Skeletal muscle satellite cell (primary cell): ENCODE measurements around the gene XCR1. TPM values are rescaled to one million over a fixed set of nuclear protein-coding genes. Genes with fewer than 3 reads are reported as not detected.

Experiments
- H3K27me3 ChIP-seq: 2 replicates; pipeline ENCODE4 v1.7.0; 2013; ENCODE audit warnings: low read length; ENCODE audit not compliant: control insufficient read depth, insufficient read depth
- H3K36me3 ChIP-seq: 2 replicates; pipeline ENCODE4 v1.7.0; 2013; ENCODE audit warnings: mild to moderate bottlenecking, control low read depth, low read length; ENCODE audit not compliant: insufficient read depth
- H3K4me1 ChIP-seq: 2 replicates; pipeline ENCODE4 v1.7.0; 2013; ENCODE audit warnings: low read length; ENCODE audit not compliant: control insufficient read depth, insufficient read depth
- H3K4me2 ChIP-seq: 2 replicates; pipeline ENCODE4 v1.7.0; 2013; ENCODE audit warnings: mild to moderate bottlenecking, low read length
- H3K4me3 ChIP-seq: 2 replicates; pipeline ENCODE4 v1.7.0; 2013; ENCODE audit warnings: low read length
- H3K9ac ChIP-seq: 2 replicates; pipeline ENCODE4 v1.7.0; 2013; ENCODE audit warnings: mild to moderate bottlenecking, low read depth, low read length, moderate library complexity
- H3K9me3 ChIP-seq: replicated peaks from 2 replicates; pipeline ENCODE4 v1.7.0; 2013; ENCODE audit warnings: mild to moderate bottlenecking, control low read depth, low read length
- total RNA-seq: library from RNA; depleted of rRNA; stranded (reverse); fragments of >200 nt; gene quantifications from 2 replicates; pipeline ENCODE4 v1.2.3, GENCODE V29; 2012; rRNA removed

XCR1 gene, protein sequence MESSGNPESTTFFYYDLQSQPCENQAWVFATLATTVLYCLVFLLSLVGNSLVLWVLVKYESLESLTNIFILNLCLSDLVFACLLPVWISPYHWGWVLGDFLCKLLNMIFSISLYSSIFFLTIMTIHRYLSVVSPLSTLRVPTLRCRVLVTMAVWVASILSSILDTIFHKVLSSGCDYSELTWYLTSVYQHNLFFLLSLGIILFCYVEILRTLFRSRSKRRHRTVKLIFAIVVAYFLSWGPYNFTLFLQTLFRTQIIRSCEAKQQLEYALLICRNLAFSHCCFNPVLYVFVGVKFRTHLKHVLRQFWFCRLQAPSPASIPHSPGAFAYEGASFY
- not detected in 2 replicates for total RNA-seq

GRCh38 chr3:46027021-46027705, at the start of gene XCR1:
Gene XCR1 (minus strand): TSS chr3:46027483. CDS start chr3:46021947, 5,536 bp downstream.
- Histone ChIP-seq H3K4me2 (no peak within 1 kb of the TSS), H3K9ac (no peak within 1 kb of the TSS), H3K4me3 (no peak within 1 kb of the TSS), H3K36me3 (no peaks in the 10 kb centered on the region), H3K4me1 (no peaks in the 10 kb centered on the region), H3K9me3 (peaks cover 7% of the 10 kb centered on the region), H3K27me3 (peaks cover 47% of the 10 kb centered on the region)

GRCh38 chr3:46076606-46077005, 49.3 kb upstream of the XCR1 start:
- no peak overlapping the region for H3K4me3 ChIP-seq
- H3K36me3 ChIP-seq = no peaks in the 10 kb centered on the region
- no peaks in the 10 kb centered on the region for H3K9me3 ChIP-seq
- H3K4me2 ChIP-seq = no peak overlapping the region
- H3K9ac ChIP-seq = no peak overlapping the region
- H3K27me3 ChIP-seq = peaks cover 24% of the 10 kb centered on the region
- H3K4me1 ChIP-seq = no peaks in the 10 kb centered on the region

GRCh38 chr3:46075816-46076215, 48.5 kb upstream of the XCR1 start:
- Histone ChIP-seq H3K27me3 (peaks cover 24% of the 10 kb centered on the region), H3K4me1 (no peaks in the 10 kb centered on the region), H3K36me3 (no peaks in the 10 kb centered on the region), H3K9me3 (no peaks in the 10 kb centered on the region), H3K9ac (no peak overlapping the region), H3K4me2 (no peak overlapping the region), H3K4me3 (no peak overlapping the region)

DNA sequence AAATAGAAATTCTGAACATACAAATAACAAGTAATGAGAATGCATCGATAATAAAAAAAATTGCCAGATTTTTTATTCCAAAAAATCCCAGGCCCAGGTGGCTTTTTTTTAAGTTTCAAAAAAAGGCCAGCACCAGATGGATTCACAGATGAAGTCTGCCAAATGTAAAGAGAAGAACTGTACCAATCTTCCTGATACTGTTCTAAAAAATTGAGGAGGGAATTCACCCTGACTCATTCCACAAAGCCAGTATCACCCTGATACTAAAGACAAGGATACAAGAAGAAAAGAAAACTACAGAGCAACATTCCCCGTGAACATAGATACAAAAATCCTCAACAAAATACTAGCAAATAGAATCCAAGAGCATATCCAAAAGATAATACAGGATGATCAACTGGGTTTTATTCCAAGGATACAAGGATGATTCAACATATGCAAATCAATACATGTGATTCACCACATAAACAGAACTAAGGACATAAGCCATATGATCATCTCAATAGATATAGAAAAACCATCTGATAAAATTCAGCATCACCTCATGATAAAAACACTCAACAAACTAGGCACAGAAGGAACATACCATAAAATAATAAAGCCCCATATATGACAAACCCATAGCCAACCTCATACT, 44.1 kb upstream of the XCR1 start:
- Histone ChIP-seq H3K36me3 (no peaks in the 10 kb centered on the region), H3K4me1 (no peaks in the 10 kb centered on the region), H3K9ac (no peak overlapping the region), H3K27me3 (peaks cover 43% of the 10 kb centered on the region), H3K9me3 (no peaks in the 10 kb centered on the region), H3K4me2 (no peak overlapping the region), H3K4me3 (no peak overlapping the region)

GRCh38 chr3:46070595-46071093, 43.4 kb upstream of the XCR1 start:
- no peaks in the 10 kb centered on the region for H3K9me3 ChIP-seq
- no peak overlapping the region for H3K9ac ChIP-seq
- H3K4me1 ChIP-seq = no peaks in the 10 kb centered on the region
- no peaks in the 10 kb centered on the region for H3K36me3 ChIP-seq
- no peak overlapping the region for H3K4me2 ChIP-seq
- peaks cover 40% of the 10 kb centered on the region for H3K27me3 ChIP-seq
- H3K4me3 ChIP-seq = no peak overlapping the region

- Histone ChIP-seq H3K4me1 (no peaks in the 10 kb centered on the region), H3K36me3 (no peaks in the 10 kb centered on the region), H3K4me2 (no peak overlapping the region), H3K4me3 (no peak overlapping the region), H3K9ac (no peak overlapping the region), H3K27me3 (peaks cover 56% of the 10 kb centered on the region), H3K9me3 (no peaks in the 10 kb centered on the region)
These were observed 41.2 kb upstream of the XCR1 start for GRCh38 chr3:46068501-46068900.

DNA sequence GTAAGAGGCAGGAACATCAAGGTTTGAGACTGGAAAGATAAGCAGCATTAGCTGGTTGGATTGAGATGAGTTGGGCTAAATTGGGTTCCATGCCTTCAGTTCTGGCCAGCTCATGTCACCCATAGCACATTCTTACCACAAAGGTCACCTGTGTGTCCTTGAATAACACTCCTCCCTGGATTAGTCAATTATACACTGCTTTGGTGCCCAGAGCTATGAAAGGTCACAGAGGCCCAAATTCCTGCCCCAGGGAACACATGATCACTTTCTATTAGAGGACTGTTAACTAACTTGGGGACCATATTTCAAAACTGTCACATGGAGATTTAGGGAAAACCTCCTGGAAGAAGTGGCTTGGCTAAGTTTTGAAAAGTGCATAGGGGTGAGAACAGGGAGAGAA, 40.1 kb upstream of the XCR1 start:
- no peaks in the 10 kb centered on the region for H3K9me3 ChIP-seq
- no peak overlapping the region for H3K9ac ChIP-seq
- H3K4me2 ChIP-seq = no peak overlapping the region
- H3K4me3 ChIP-seq = no peak overlapping the region
- H3K36me3 ChIP-seq = no peaks in the 10 kb centered on the region
- H3K27me3 ChIP-seq = peaks cover 67% of the 10 kb centered on the region
- H3K4me1 ChIP-seq = no peaks in the 10 kb centered on the region

- Histone ChIP-seq H3K4me1 (no peaks in the 10 kb centered on the region), H3K9me3 (no peaks in the 10 kb centered on the region), H3K4me2 (no peak overlapping the region), H3K9ac (no peak overlapping the region), H3K36me3 (no peaks in the 10 kb centered on the region), H3K4me3 (no peak overlapping the region), H3K27me3 (peaks cover 81% of the 10 kb centered on the region)
These were observed 38.5 kb upstream of the XCR1 start for GRCh38 chr3:46065750-46066256.

GRCh38 chr3:46065294-46065705, 38.0 kb upstream of the XCR1 start:
- H3K4me1 ChIP-seq = no peaks in the 10 kb centered on the region

GRCh38 chr3:46062679-46063078, 35.4 kb upstream of the XCR1 start:
- Histone ChIP-seq H3K4me3 (no peak overlapping the region), H3K4me2 (no peak overlapping the region), H3K4me1 (no peaks in the 10 kb centered on the region), H3K9me3 (no peaks in the 10 kb centered on the region), H3K36me3 (no peaks in the 10 kb centered on the region), H3K9ac (no peak overlapping the region), H3K27me3 (peaks cover 82% of the 10 kb centered on the region)

More at GRCh38 chr3:46065294-46065705, 38.0 kb upstream of the XCR1 start:
- Histone ChIP-seq H3K36me3 (no peaks in the 10 kb centered on the region), H3K27me3 (peaks cover 82% of the 10 kb centered on the region), H3K4me3 (no peak overlapping the region), H3K9ac (no peak overlapping the region), H3K4me2 (no peak overlapping the region), H3K9me3 (no peaks in the 10 kb centered on the region)

DNA sequence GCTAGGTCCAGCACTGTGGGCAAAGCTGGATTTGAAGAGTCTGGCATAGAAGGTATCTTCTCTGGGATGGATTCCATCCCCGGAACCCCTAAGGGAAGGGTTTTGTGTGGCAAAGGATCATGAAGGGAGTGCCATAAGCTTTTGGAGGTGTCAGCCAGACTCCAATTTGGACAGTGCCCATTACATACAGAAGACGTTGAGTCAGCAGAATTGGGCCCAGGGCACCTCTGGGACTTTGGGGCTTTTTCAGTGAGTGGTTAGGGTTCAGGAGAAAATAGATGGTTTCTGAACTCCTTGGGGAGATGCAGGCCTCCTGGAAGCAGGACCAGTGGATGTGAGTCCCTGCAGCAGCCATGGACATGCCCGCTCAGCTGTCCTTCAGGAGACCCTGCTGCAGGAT, 34.6 kb upstream of the XCR1 start:
- H3K4me1 ChIP-seq = no peaks in the 10 kb centered on the region

More for the DNA sequence above, 34.6 kb upstream of the XCR1 start:
- Histone ChIP-seq H3K36me3 (no peaks in the 10 kb centered on the region), H3K9ac (no peak overlapping the region), H3K4me3 (no peak overlapping the region), H3K4me2 (no peak overlapping the region), H3K27me3 (peaks cover 82% of the 10 kb centered on the region), H3K9me3 (no peaks in the 10 kb centered on the region)
